ENCODE data around the gene JAG1.

JAG1 gene

DNA sequence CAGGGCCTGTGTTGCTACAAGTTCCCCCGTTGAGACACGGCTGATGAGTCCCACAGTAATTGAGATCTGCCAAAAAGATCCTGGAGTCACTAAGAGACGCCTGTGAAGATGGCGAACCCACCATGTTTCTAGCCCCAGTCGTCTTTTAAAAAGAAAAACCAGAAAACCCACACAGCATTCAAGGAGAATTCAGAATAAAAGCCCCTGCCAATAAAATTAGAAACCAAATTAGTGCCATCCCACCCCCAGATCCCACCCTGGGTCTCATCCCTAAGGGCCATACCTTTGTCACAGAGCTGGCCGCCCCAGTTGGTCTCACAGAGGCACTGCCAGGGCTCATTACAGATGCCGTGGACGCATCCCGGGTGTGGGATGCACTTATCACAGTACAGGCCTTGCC is 21.6 kb downstream of the JAG1 start:
- DNase-seq = no peak

DNA sequence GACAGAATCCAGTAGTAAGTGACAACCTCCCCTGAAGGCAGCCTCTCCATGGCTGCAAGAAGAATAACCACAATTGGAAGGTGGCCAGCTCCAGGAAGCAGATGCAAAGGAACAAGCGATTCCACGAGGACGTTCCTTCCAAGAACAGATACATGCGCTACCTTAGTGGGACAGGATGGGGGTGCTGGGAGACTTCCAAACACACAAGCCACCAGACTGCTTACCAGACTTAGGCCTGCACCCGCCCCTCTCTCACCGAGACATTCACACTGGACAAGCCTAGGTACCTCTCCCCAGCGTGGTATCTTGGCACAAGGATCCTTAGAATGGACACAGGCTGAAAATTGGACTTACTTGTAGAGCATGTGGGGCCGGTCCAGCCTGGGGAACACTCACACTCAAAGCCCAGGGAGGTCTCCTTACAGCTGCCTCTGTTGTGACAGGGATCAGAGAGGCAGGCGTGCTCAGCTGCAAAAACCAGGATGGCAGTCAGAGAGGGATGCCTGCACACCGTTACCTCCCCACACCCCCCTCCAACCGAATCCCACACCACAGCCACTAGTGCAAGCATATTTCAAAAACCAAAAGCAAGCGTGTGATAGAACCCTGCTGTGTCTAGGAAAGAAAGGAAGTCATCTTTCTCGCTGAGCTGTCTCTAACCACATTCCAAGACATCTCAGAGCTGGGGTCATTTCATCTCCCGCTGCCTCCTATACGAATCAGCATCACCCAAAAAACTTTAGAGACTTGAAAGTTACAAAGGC is 22.4 kb downstream of the JAG1 start:
- DNase-seq = no peak

DNA sequence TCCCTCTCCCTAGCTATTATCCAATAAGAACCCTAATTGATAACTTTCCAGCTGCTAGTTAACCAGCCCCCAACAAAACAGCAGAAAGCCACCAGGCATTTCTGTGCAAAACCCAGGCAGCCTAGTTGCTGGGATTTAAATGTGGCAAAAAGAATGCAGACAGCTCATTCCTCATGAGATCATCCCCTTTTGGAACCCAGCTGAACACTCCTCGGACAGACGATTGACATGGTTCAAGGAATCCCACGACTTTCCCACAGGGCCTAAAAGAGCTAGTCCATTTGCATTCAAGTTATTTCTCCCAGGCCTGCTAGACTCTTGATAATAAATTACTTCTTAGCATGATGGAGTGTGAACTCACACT is 24.0 kb downstream of the JAG1 start:
- no peak for DNase-seq

DNA sequence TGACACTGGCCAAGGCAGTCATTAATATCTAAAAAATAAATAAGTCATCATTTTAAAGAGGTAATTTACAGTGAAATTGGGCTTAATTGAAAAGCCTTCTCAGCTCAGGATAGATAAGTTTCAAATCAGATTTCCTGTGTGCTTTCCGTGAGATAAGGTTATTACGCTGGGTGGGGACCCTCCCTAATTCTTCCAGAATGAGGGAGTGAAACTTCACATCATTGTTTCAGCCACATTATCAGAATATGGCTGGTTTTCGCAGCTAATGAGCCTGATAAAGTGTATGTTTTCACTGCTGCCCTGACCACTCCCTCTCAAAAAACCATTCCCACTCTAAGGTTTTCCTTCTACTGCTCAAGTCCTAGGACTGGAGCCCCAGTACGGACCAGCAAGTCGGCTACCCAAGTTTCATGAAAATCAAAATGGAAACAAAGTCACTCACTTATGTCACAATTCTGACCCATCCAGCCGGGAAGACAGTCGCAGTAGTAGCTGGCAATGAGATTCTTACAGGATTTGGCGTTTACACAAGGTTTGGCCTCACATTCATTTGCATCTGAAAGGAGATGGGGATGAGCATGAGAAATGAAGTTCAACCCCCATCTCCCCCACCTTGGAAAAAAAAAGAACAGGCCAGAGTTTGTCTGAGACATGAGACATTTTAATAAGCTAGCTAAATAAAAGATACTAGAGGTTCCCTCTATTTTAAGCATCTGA is 24.6 kb downstream of the JAG1 start:
- DNase-seq = no peak

DNA sequence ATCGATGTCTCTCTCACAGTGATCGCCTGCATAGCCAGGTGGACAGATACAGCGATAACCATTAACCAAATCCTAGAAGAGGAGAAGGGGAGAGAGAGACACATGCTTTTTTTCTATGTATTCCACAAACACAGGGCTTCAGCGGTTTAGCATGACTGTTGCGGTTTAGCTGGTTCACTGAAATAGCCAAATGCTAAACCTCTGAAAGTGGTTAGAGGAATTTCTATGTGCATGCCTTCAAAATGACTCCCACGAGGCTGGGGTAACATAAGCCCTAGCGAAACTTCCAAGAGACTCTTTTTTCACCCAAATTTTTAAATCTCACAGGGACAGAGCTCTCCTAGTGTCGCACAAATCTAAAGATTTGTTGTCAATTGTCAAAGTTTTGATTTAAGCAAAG is 25.1 kb downstream of the JAG1 start:
- DNase-seq = no peak

DNA sequence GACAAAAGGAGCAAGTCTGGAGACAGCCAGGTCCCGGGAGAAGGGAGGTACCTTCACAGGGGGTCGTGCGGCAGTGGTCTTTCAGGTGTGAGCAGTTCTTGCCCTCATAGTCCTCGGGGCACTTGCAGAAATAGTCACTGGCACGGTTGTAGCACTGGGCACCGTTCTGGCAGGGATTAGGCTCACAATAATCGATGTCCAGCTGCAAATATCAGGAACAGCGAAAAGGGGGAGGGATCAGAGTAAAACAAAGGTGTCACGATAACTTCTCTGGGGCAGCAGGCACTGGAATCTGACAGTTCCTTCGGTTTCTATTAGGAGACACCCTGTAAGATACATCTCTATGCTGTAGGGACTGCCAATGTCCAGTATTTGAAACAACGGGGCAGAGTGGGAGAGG is 25.9 kb downstream of the JAG1 start:
- DNase-seq = no peak

DNA sequence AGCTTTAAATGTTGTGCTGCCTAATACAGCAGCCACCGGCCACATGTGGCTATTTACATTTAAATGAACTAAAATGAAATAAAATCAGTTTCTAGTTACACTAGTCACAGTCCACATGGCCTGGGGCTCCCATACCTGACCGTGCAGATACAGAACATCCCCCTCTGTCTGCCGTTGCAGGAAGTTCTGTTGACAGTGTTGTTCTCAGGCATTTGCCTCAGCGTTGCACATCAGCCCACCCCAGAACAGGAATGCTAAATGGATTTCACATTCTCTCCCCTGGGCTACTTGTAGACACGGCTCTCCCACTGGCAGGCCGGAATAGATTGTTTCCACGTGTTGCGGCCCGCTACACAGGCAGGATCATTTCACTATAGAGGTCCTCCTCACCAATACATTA is 26.3 kb downstream of the JAG1 start:
- DNase-seq = peak in 1 of 2 experiments; percentile 30

DNA sequence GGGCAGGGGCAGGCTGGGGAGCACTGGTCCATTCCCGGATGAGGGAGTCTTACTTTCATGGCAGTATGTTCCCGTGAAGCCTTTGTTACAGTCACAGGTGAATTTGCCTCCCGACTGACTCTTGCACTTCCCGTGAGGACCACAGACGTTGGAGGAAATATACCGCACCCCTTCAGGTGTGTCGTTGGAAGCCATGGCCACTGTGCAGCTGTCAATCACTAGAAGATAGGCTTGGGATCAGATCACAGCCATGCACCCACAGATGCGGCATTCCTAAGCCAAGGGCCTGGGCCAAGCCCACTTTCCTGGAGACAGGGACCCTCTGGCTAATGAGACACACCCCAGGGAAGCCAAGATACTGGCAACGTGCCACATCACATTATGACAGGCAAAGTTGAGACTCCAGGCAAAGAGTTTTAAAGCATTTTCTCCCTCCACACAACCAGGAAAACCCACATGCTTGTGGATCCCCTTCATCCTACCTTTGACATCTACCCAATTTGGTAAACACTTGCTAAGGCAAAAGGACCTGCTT is 26.8 kb downstream of the JAG1 start:
- no peak for DNase-seq

DNA sequence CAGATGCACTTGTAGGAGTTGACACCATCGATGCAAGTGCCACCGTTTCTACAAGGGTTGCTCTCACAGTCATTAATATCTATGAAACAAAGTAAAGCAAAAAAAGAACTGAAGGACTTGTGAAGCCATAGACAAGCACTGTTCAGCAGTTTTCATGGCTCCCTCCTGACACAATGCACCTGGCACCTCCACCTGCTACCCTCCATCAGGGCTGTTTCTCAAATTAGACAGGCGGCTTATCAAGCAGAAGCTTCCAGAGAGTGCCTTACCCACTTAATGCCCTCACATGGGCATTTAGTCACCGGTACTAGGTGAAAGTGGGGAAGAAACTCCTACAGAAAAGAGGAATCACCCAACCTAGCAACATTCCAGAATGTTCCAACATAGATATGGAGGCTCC is 27.8 kb downstream of the JAG1 start:
- no peak for DNase-seq

DNA sequence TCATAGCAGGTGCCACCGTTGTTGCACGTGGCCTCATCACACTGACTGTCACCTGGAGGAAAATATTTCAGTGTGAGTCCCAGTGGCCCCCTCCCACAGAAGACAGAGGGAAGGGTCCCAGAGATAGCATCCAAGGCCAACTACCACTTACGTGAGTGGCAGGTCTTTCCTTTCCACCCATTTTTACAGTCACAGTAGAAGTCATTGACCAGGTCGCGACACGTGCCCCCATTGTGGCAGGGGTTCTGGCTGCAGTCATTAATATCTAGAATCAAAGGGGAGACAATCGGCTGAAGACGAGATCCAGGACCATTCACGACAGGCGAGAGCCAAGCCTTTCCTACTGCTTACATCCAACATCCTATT is 28.6 kb downstream of the JAG1 start:
- no peak for DNase-seq

DNA sequence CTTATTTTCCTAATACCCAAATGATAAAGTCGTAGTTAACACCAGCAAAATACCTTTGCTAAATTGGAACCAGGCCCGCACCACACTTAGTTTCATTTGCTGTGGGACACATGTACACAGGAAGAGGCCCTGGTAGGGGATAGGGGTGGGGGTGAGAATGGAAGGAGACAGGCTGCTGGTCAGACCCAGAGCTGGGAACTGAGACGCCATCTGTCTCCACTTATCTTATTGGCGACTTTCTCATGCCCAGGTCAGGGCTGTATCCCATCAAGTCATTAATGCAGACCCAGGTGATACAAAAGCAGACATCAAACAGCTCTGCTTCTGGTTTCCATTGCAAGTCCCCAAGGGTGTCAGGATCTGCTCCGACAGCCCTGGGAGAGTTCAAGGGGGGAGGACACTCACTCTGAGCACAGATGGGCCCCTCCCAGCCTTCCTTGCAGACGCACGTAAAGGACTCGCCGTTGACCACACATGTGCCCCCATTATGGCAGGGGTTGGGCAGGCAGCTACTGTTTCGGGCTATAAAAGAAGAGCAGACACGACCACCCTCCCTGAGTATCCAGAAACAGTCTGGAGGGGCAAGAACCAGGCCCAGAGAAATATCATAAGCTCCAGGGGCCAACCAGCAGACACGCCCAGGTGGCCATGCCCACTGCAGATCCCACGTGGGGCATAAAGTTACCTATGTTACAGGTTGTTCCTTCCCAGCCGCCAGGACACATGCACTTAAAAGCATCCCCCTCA is 29.2 kb downstream of the JAG1 start:
- DNase-seq = no peak

DNA sequence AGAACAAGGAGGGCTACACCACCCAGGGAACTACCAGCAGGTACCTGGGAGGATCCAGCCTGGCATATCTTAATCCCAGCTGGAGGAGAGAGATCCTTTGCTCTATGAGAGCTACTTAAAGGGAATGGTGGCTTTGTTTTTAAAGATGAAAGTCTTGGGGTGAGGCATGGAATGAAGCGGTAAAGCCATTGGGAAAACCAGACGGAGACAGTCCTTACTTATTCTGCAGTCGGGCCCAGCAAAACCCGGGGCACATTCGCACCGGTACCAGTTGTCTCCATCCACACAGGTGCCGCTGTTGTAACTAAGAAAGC is 30.3 kb downstream of the JAG1 start:
- DNase-seq = no peak

DNA sequence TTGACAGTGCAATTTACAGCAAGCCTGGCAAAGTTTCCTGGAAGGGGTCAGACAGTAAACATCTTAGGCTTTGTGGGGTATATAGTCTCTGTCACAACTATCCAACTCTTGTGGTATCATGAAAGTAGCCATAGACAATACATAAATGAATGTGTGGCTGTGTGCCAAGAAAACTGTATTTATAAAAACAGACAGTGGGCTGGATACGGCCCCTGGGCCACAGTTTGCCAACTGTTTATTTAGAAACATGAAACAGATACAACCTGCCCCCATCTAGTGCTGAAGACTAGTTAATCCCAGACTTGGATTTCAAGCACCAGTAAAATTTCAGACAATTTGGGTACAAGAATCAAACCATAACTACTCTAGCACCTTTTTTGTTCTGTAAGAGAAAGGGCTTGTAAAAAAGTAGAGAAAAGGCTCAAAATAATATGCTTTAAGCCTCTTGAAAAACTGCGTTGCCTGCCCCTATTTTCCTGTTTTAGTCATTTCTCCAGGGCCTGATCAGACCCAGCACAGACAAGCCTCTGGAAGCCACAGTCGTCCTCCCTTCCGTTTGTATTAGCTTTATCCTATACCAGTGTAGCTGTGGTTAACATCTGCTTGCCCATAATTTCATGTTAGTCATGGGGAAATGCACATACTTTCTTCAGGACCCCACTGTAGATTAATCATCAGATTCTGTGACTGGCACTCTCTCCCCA is 30.8 kb downstream of the JAG1 start:
- no peak for DNase-seq

DNA sequence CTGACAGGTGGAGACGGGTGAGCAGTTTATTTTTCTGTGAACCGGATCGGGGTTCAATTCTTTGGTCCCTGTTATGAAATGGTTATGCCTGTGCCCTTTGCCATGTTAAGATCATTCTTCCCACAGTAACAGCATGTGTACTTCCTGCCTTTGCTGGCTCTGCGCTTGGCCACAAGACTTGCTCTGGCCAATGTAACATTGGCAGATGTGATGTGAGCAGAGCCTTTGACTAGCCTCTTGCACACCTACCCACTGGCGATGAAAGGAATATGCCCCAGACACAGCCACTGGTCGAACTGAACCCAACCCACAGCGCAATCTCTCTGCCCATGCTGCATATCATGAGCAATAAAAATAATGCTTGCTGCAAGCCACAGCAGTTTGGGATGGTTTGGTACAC is 31.9 kb downstream of the JAG1 start:
- no peak for DNase-seq

DNA sequence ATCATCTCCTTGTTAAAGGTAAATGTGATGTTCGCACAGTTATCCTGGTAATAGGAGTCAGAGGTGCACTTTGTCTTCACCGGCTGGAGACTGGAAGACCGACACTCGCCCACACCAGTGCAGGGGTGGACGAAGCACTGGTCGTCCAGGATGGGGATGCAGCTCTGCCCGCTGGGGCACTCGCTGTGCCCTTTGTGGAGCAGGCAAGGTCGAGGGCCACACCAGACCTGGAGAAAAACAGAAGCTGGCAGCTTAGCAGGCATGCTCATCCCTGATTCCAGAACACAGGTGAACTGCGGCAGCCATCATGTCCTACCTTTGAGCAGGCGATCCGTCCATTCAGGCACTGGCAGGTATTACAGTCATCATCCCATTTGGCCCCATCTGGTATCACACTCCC is 32.3 kb downstream of the JAG1 start:
- no peak for DNase-seq

DNA sequence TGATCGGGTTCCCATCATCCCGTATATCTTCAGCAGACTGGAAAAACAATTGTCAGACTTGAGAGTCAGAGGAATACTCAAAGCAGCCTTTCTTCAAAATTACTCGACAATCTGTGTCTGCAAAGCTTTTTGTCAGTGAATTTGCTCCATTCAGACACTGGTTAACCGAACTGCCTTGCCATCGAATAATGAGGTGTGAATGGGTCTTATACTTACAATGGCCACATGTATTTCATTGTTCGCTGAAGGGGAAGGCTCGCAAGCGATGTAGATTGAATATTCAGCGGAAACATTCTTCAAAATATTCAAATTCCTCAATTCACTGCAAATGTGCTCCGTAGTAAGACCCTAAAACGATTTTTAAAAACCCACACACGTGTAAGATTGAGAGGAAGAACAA is 32.9 kb downstream of the JAG1 start:
- DNase-seq = no peak

DNA sequence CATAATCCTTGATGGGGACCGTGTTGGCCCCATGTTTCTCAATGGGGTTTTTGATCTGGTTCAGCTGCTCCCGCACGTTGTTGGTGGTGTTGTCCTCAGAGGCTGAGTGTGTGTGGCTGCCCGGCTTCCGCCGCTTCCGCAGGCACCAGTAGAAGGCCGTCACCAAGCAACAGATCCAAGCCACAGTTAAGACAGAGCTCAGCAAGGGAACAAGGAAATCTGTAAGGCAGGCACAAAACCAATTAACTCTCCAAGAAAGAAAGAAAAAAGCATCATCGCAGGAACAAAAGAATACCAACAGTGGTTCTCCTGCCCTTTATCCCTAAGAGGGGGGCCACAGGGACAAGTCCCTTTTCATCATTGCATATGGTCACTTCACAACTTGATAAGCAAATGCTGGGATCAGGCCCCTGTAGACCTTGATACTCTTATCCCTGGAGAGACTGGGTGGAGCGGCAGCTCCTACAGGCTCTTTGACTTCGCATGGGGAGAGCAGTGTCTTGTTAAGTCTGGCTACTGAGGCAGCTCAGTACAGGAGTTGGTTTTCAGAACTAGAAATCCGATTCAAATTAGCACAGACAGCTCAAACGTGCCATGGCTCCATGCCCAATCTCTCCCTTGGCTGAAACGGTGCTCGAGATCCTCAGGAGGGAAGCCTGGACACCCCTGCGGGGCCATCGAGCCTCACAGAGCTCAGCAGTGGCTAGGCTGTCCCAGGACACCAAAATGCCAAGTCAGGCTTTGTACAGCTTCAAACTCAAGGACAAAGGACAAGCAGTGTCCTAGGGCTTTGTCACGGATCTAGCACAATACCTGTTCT is 33.9 kb downstream of the JAG1 start:
- no peak for DNase-seq

DNA sequence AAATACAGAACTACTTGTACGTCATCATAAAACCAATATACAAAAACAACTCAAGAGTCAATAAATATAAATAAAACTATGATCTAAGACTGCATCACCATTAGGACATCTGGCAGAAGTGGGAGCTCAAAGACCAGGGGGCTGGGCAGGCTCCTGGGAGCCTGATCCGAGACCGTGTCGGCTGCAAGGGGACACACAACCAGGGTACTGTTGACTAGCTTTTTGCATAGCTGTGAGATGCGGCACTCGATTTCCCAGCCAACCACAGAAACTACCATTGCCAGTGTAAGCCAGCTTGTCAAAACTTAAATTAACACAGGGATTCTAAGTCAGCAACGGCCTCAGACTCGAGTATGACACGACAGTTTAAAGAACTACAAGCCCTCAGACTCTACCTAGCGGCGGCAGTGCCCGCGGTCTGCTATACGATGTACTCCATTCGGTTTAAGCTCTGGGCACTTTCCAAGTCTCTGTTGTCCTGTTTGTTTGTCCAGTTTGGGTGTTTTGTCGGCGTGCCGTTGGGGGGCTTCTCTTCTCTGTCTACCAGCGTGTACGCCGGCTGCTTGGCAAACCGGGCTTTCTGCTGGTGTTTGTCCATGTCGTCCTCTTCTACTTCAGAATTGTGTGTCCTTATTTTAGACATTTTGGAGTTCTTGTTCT is 34.6 kb downstream of the JAG1 start:
- DNase-seq = no peak

DNA sequence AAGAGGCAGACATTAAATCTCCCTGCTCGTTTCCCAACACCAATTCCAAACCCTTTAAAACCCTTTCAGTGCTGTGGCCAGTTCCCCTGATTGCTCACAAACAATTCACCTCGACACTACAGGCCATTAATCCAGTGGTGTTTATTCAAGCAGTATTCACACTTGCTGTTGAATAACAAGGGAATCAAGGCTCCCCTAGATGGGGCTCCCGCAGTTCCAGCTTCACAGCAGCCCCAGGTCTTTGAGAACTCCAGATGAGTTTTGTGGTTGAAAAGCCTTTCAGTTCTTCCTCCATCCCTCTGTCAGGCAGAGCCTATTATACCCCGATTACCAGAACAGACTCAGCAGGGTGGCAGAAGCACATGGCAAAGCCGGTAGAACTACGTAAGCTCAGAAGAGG is 36.2 kb downstream of the JAG1 start:
- DNase-seq = no peak

DNA sequence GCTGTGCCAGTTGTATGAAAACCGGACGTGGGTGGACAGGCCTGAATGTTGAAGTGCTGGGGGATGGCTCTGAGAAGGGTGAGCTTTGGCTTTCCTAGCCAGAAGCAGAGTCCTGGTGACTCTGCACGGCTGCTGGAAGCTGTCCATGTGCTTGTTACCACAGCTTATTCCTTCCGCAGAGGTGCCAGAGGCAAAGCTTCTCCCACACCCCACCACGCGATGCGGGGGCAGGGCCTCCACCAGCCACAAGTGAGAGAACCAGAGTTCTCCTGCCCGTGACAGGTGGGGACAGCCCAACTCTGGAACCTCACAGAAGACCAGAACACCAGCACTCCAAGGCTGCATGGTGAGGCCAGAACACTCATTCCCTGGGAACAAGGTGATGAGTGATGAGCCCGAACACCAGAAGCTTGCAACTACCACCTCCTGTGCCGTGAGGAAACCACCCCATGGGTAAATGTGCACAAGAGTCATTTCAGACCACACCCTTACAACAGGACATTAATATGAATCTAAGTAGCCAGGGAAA is 36.7 kb downstream of the JAG1 start:
- no peak for DNase-seq

DNA sequence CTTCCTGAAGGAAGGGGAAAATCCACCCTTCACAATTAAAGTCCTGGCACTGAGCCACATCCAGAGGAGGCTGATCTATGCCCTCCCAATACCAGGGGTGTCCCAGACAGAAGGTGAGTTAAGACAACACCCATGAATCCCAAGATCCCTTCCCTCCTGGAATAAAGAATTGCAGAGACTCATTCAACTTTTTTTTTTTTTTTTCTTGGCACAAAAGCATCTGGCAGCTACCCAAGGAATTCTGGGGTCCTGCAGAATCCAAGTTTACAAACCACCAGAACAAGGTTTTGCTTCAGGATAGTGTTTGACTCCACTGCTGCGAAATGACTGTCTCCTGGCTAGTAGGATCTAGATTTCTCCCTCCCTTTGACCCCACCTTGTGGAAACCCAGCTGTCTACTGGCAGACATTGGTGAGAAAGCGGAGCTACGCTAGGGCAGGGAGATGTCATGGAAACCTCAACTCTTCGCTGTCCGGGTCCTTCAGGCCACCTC is 37.4 kb downstream of the JAG1 start:
- DNase-seq = no peak

Measured in NCI-H526 (cell line).